Glomerular visceral epithelial cell (primary cell): ENCODE data around the gene UVRAG.
A peak's percentile ranks its signal among the peaks of the same experiment; 100 is the strongest.
"Not testable (repeated sequence)": the region's sequence is repeated elsewhere in the genome, so short reads cannot be mapped to it uniquely, and the experiment has no call there.

Source experiments
- DNase-seq: peaks from one replicate; pipeline ENCODE4 v3.0.0-alpha.2; 2016; ENCODE audit errors: extremely low spot score

UVRAG gene

DNA sequence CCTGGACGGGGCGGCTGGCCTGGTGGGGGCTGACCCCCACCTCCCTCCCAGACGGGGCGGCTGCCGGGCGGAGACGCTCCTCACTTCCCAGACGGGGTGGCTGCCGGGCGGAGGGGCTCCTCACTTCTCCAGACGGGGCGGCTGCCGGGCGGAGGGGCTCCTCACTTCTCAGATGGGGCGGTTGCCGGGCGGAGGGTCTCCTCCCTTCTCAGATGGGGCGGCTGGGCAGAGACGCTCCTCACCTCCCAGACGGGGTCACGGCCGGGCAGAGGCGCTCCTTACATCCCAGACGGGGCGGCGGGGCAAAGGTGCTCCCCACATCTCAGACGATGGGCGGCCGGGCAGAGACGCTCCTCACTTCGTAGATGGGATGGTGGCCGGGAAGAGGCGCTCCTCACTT is 62.9 kb downstream of the UVRAG start:
- not testable (repeated sequence) for DNase-seq

DNA sequence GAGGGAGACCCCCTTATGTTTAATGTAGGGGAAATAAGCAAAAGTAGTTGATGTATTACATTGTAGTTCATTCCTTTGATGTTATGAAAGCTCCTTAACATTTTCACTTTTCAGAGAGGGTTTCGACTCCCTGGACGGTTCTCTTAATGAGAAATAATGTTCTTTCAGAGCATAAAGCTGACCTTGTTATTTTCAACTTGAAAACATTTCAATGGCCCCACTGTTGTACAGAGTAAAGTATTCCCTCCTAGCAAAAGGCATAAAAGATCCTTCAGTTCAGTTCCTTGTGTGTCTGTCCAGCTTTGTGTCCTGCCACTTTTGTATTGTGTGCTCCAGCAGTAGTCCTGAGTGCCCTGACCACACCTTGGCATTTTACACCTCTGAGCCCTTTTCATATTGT is 63.9 kb downstream of the UVRAG start:
- DNase-seq: no peak

DNA sequence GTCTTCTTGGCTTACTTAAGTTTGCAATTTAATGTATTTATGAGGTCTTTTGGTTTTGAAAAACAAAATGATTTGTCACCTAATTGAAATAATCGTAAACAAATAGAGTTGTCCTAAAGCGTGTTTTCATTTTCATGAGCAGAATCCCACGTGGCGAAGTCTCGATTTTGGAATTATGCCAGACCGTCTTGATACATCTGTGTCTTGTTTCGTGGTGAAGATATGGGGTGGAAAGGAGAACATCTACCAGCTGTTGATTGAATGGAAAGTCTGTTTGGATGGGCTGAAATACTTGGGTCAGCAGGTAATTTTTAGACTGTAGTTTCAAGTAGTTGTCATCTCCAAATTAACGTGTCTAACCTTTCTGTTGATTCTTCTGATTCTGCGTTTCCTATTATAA is 64.7 kb downstream of the UVRAG start:
- DNase-seq: no peak

DNA sequence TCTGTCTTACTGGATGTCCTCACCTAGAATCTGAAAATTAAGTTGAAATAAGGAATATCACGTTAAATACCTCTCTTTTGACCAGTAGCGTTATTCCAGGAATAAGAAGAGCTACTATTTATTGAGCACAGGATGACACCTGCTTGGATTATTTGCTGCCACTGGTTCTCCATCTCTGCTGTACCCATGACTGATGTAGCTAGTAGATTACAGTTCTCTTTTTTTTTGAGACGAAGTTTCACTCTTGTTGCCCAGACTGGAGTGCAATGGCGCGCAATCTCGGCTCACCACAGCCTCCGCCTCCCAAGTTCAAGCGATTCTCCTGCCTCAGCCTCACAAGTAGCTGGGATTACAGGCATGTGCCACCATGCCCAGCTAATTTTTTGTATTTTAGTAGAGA is 65.3 kb downstream of the UVRAG start:
- DNase-seq: not testable (repeated sequence)

DNA sequence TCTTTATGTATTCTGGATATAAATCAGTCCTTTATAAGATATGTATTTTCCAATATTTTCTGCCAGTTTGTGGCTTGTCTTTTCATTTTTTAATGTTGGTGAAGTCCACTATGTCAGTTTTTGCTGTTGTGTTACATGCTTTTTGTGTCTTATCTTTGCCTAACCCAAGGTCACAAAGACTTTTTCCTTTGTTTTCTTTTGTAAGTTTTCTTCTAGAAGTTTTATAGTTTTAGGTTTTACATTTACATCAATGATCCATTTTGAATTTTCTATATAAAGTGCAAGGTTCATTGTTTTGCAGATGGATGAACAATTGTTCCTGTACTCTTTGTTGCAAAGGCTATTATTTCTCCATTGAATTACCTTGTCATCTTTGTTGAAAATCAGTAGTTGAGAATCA is 69.3 kb downstream of the UVRAG start:
- no peak for DNase-seq

DNA sequence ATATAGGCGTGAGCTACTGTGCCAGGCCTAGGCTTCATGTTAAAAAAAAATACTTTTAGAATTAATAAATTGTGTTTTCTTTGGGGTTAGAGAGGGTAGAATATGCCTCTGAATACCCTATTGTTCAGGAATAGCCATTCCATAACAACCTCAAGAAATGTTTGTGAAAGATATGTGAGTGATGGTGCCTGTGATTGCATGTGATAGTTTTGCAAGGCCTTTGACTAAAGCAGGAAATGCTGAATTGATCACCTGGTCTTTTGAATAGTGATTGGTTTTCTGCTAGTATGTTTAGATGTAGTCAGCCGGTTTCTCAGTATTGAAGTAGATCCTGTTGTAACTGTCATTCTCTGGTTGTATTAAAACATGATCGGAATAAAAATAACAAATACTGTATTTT is 73.4 kb downstream of the UVRAG start:
- DNase-seq: no peak

DNA sequence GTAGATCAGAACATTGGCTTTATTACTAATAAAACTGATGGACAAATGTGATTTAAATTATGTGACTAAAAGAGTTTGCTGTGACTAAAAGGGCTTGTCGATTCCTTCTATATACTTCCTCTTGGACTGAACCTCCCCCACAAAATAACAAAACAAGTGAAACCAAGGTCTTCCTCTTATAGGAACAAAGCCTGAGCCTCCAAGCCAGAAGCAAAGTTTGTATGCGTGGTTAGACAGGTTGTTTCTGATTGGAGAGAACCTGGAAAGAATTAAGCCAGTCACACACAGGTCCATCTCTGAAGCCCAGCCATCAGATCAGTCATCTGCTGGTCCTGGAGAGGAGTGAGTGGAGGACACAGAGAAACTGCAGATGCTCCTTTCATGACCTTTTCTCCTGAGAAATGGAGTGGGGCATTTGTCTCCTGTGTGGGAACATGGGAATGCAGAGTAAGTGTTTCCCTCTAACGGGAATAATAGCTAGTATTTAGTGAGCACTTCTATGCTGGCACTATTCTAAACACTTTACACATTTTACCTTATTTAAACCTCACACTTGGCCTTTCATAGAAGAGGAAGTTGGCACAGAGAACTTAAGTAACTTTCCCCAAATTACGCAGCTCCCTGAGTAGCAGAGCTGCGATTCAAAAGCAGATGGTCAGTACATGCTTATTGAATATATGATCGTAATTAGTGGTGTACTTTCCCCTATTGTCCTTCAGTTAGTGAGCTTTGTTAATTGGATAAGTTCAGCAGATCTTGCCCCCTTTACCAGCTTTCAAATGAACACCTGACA is 77.1 kb downstream of the UVRAG start:
- no peak for DNase-seq

DNA sequence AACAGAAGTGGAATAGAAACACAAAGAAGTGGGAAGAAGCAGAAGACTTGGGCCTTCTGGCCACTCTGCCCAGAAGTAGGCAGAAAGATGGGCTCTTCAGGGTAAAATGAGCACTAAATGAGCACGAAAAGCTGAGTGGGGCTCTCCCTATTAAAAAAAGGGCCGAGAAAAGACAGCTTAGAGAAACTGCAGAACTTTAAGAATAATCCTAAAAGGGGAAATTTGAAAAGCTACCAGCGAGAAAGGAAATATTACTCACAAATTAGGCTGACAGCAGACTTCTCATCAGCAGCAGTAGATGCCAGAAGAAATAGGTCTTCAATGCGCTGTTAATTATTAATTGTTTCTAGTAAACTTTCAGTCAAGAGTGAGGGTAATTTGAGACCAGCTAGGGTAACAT is 78.2 kb downstream of the UVRAG start:
- DNase-seq: no peak

DNA sequence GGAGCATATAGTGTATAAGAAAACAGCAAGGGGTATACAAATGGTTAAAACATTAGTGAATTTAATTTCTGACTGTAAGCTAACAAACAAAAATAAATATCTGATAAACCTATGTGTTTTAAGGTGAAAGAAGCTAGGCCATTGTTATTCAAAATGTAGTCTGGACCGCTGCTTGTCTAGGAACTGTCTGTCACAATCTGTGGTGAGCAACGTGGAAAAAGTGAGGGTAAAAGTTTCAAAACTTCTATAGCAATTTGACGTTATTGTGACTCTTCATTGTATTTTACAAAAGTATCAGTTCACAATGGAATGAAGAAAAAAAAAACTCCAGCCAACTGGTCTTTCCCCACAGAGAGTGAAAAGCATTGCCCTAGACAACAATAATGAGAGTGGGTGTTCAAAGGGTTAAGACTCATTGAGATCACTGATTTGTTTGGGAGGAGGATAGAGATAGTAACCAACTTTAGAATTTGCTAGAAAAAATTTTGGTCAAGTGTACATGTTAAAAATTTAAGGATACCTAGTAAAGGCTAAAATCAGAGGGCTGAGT is 79.1 kb downstream of the UVRAG start:
- DNase-seq: no peak

DNA sequence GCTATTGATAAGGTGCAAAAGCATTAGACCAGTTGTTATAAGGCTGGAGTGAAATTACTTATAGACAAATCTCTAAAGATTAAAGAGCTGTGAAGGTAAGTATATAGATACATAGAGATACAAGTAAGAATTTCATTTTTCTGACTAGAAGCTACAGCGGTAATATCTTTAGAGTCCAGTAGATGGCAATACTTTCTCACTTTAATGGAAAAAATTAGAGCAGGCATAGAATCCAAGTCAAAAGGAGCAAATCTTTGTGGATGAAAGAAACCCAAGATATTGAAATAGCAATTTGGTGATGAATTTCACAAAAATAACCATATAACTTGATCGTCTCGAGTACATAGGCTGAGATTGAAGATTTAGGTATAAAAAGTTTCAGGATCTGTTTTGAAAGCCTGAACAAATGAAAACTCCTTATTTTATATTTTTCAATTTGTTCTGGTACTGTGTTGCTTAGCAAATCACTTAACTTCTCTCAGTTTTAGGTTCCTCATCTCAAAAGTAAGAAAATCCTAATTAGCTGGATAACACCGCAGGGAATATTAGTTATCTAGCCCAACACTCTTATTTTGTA is 81.9 kb downstream of the UVRAG start:
- DNase-seq: peak; percentile 40

DNA sequence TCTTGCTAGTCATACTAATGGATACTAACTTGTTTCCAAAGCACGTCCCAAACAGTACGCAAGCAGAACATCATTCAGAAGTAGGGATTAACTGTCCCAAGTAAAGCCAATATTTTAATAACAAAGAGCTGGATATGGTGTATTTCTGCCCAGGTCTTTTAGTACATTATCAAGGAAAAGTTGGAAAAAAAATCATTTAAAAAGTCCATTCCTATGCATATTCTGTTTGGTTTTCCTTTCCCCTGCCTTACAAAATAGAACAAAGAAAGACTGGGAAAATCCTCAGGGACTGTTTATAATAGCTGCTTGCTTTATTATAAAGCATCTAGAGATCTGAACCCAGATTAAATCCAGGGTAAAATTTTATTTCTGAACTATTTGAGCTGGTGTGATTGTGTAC is 83.9 kb downstream of the UVRAG start:
- no peak for DNase-seq

DNA sequence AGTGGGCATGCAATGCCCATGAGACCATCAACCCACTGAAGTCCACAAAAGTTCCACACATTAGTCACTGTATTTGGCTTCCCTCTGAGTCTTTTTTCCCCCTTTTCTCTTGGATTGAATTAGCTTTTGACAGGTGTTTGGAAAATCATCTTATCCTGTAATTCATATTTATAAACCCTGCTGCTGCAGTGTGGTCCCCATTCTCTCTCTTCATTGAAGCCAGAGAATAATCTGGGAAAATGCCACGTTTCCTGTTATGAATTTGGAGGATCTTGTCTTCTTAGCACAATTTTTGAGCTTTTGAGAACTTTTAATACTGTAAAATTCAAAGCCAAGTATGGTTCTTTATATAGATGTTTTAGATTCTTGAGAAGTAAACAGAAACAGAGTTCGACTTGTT is 84.8 kb downstream of the UVRAG start:
- DNase-seq: no peak

DNA sequence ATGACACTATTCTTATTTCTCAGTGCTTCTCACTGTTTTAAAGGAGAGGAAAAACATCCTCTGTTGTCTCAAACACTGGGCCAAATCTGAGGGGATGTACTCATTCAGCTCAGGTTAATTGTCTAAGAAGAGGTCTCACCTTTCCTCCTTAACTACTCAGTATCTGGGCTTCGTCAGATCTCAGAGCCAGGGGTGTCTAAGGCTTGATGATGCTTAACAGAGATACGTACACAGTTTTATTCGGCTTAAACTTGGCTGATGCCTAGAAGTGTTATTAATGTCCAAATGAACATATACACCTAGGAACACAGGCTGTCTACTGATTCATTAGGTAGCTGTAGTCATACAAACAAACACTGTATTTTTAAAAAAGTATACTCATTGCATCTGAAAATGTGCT is 85.8 kb downstream of the UVRAG start:
- DNase-seq: no peak

DNA sequence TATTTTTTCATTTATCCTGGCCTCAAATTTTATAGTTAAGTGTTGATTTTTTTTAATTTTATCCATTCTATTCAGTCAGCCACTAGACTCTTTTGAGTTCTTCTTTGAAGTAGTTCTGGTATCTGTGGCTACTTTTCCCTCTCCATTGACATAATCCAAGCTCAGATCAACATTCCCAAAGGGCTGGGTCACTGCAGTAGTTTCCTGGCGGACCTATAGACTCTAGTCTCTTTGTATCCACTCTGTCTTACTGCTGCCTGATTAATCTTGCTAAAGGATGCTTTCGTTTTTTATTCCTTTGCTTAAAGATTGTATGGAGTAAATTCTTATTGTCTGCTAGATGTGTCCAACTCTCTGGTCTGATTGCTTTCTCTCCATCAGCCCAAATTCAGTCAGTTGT is 87.6 kb downstream of the UVRAG start:
- no peak for DNase-seq

DNA sequence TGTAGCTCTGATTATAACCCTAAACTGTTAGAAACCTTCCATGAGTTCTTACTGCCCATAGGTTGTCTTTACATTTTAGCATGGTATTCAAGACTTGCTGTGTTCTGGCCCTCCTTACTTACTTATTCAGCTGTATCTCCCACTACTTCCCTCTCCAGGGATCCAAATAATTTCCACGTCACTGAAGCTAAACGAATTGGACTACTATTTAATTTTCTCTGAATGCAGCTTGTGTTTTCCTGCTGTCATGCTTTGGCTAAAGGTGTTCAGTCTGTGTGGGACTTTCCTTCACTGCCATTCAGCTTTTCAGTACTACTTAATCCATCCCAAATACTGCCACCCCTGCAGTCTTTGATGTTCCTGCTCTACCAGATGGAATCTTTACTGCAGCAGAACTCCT is 88.3 kb downstream of the UVRAG start:
- DNase-seq: no peak

DNA sequence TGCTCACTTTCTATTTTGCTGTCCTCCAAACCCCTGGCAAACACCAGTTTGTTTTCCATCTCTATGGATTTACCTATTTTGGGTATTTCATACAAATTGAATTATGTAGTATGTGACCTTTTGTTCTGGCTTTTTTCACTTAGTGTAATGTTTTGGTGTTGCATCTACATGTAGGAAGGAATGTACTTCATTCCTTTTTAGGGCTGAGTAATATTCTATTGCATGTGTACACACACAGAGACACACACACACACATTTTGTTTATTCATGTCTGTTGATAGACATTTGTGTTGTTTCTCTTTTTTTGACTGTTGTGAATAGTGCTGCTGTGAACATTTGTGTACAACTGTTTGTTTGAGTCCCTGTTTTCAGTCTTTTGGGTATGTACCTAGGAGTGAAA is 90.4 kb downstream of the UVRAG start:
- no peak for DNase-seq

DNA sequence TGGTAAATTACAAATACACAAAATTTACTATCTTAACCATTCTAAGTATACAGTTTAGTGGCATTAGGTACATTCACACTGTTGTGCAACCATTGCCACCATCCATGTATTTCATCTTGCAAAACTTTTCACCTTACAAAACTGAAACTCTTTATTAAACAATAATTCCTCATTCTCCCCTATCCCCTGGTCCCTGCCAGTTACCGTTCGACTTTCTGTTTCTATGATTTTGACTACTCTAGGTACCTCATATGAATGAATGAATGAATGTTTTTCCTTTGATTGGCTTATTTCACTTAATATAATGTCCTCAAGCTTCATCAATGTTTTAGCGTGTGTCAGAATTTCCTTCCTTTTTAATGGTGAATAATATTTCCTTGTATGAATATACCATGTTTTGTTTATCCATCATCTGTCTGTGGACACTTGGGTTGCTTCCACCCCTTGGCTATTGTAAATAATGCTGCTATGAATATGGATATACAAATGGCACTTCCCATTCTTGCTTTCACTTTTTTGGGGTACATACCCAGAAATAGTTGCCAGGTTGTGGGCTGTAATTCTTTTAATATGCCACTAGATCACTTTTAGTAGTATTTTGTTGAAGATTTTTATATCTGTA is 93.0 kb downstream of the UVRAG start:
- DNase-seq: no peak

DNA sequence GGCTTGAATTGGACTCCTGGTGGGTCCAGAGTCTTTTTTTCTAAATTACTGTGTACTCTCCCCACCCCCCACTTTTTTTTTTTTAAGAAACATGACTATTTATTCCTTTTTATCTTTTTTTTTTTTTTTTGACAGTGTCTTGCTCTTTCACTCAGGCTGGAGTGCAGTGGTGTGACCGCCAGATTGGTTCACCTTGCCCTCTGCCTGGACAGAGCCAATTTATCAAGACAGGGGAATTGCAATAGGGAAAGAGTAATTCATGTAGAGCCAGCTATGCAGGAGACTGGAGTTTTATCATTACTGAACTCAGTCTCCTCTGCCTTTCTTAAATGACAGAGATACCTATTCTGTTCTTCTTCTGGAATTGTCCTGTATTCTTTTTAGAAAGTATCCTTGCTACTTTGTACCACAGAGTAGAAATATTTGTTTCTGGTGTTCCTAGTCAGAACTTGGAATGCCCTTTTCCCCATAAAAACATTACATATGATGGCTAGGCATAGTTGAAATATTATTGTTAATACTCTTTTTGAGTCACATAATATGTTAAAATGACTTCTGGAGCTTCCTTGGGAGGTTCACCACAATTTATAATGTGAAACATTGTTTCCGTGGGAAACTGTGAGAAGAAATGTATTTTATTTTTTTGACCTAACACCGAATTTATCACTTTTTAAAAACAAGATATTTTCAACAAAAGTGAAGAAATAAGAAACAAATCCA is 95.6 kb downstream of the UVRAG start:
- DNase-seq: no peak

DNA sequence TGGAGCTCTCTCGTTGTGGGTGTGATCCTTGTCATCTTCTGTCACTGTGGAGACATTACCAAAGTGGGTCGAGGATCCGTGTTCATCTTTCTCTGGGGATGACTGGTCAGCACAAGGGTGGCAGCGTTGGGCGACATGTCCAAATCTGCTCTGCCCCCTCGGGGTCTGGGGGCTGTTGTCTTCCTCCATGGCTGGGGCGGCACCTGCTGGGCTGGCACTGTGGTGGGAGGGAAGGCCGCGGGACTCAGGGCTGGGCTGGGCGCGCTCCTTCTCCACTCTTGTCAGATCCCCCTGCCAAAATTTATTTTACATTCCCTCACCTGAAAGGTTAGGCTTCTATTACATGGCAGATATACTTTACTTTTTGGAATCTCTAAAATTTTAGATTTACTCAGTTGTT is 96.4 kb downstream of the UVRAG start:
- no peak for DNase-seq

DNA sequence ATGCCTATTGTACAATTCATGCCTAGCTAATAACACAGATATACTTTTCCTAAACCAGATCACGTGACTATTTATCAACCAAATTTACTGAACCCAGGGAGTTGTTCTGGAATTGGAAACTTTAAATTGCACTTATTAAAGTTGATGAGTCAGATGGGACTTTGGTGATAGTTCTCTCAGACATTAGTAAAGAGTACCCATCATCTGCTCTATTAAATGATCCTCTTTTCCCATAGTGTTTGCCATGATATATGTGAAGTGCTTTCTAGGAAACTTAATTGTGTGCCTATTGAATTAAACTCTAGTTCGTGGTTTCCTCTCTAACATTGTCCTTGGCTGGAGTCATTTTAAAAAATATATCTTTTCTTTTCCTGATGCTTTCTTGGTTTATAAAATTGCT is 99.0 kb downstream of the UVRAG start:
- DNase-seq: no peak

DNA sequence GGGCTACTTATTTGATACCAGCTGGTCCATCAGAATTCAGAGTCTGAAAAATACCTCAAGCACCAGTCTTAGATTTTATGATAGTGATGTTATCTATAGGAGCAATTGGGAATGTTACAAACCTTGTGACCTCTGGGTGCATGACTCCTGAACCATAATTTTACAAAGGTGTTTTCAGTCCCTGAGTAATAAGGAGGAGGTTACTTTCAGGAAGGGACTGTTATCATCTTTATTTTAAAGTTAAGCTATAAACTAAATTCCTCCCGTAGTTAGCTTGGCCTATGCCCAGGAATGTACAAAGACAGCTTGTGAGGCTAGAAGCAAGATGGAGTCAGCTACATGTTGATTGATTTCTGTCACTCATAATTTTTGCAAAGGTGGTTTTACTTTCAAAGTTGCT is 101.9 kb downstream of the UVRAG start:
- no peak for DNase-seq

DNA sequence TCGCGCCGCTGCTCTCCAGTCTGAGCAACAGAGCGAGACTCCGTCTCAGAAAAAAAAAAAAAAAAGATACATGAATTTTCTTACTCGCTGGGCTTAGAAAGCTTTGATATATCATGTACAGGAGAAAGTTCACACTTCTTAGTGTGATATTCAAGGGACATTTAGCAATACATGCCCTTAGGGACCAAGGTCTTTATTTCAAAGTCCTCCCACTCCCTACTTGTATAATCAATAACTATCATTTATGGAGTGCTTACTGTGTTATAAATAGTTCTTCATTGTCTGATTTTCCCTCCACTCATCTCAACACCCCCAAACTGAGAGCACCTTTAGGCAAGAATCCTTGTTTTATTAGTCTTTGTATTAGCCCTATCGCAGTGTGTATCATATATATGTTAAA is 103.3 kb downstream of the UVRAG start:
- no peak for DNase-seq
